Measurements from ENCODE around the gene TLN1.

Gene TLN1

GRCh38 chr9:35749515-35750255, 17.7 kb upstream of the TLN1 start:
- DNase-seq: peak; percentile 25 to 32

- peak; percentile 50 to 68 for DNase-seq
Measured at GRCh38 chr9:35748858-35749514, 17.0 kb upstream of the TLN1 start, which contains the start of the genes GBA2 and RGP1. Gene GBA2 (minus strand): TSS chr9:35749228. CDS start chr9:35748704, 524 bp downstream. Gene RGP1 (plus strand): TSS chr9:35749287. CDS start chr9:35749756, 469 bp downstream.

GRCh38 chr9:35748242-35748857, 16.4 kb upstream of the TLN1 start:
- no peak for DNase-seq

- DNase-seq: no peak
Measured at GRCh38 chr9:35746583-35746982, 14.6 kb upstream of the TLN1 start.

- DNase-seq: no peak
Measured at GRCh38 chr9:35745569-35745968, 13.6 kb upstream of the TLN1 start.

- DNase-seq: no peak
Measured at GRCh38 chr9:35743880-35744518, 12.0 kb upstream of the TLN1 start.

- no peak for DNase-seq
Measured at GRCh38 chr9:35743452-35743851, 11.5 kb upstream of the TLN1 start.

GRCh38 chr9:35741740-35742139, 9.7 kb upstream of the TLN1 start:
- DNase-seq: no peak

- DNase-seq: no peak
Measured at GRCh38 chr9:35740243-35740642, 8.2 kb upstream of the TLN1 start.

GRCh38 chr9:35738924-35739323, 6.9 kb upstream of the TLN1 start:
- no peak for DNase-seq

GRCh38 chr9:35738186-35738585, 6.2 kb upstream of the TLN1 start:
- DNase-seq: no peak

GRCh38 chr9:35737143-35737542, 5.1 kb upstream of the TLN1 start:
- DNase-seq: no peak

GRCh38 chr9:35736201-35736633, 4.2 kb upstream of the TLN1 start:
- peak; percentile 50 to 67 for DNase-seq

- DNase-seq: no peak
Measured at GRCh38 chr9:35734096-35734495, 2.1 kb upstream of the TLN1 start.

GRCh38 chr9:35732800-35733541, 976 bp upstream of the TLN1 start:
- DNase-seq: peak; percentile 13 to 25

- no peak for DNase-seq
Measured at GRCh38 chr9:35731415-35732184, 395 bp downstream of the TLN1 start.

- DNase-seq: no peak
Measured at GRCh38 chr9:35730486-35730854, 1.5 kb downstream of the TLN1 start.

- no peak for DNase-seq
Measured at GRCh38 chr9:35729700-35730485, 2.1 kb downstream of the TLN1 start.

- DNase-seq: no peak
Measured at GRCh38 chr9:35729101-35729500, 2.9 kb downstream of the TLN1 start.

GRCh38 chr9:35728041-35728971, 3.7 kb downstream of the TLN1 start:
- peak; percentile 17 to 24 for DNase-seq

All from stimulated activated CD4-positive, alpha-beta T cell treated with anti-CD3 and anti-CD28 coated beads, Interleukin-4, amount 100 ng/mL, for 4 hours (primary cell).